HG03097 (cell line): ENCODE data around the gene OR4E1.
"Not testable (repeated sequence)": the region's sequence is repeated elsewhere in the genome, so short reads cannot be mapped to it uniquely, and the experiment has no call there.

ENCODE experiments used
- ATAC-seq: cut with Tn5 transposase; IDR thresholded peaks from one replicate; pipeline ENCODE4 v1.9.1; 2021; ENCODE audit not compliant: unreplicated experiment, low FRiP score

Gene OR4E1

GRCh38 chr14:21673718-21674117 lies at the start of gene OR4E1:
TSS of gene OR4E1 (minus strand) at chr14:21673818. CDS start at chr14:21670935, 2,883 bp downstream.
- no peak for ATAC-seq

GRCh38 chr14:21721504-21721903 lies 47.9 kb upstream of the OR4E1 start:
- no peak for ATAC-seq

- no peak for ATAC-seq
These were observed 46.2 kb upstream of the OR4E1 start for GRCh38 chr14:21719841-21720240.

- no peak for ATAC-seq
These were observed 40.8 kb upstream of the OR4E1 start for GRCh38 chr14:21714318-21714929.

GRCh38 chr14:21712036-21712435 lies 38.4 kb upstream of the OR4E1 start:
- ATAC-seq, result no peak

GRCh38 chr14:21711360-21711961 lies 37.8 kb upstream of the OR4E1 start:
- no peak for ATAC-seq

- ATAC-seq, result no peak
These were observed 30.7 kb upstream of the OR4E1 start for GRCh38 chr14:21704338-21704737.

GRCh38 chr14:21703357-21704326 lies 30.0 kb upstream of the OR4E1 start:
- ATAC-seq, result no peak

- ATAC-seq, result no peak
These were observed 28.7 kb upstream of the OR4E1 start for GRCh38 chr14:21702316-21702715.

GRCh38 chr14:21699551-21699950 lies 25.9 kb upstream of the OR4E1 start:
- no peak for ATAC-seq

- not testable (repeated sequence) for ATAC-seq
These were observed 24.9 kb upstream of the OR4E1 start for GRCh38 chr14:21698538-21698937.

GRCh38 chr14:21697662-21698061 lies 24.0 kb upstream of the OR4E1 start:
- not testable (repeated sequence) for ATAC-seq

- ATAC-seq, result no peak
These were observed 20.8 kb upstream of the OR4E1 start for GRCh38 chr14:21694425-21694824.

- no peak for ATAC-seq
These were observed 12.8 kb upstream of the OR4E1 start for GRCh38 chr14:21686468-21686867.

GRCh38 chr14:21680072-21680471 lies 6.5 kb upstream of the OR4E1 start:
- no peak for ATAC-seq

- ATAC-seq, result no peak
These were observed 1.9 kb upstream of the OR4E1 start for GRCh38 chr14:21675566-21675965.

- no peak for ATAC-seq
These were observed 1.5 kb downstream of the OR4E1 start for GRCh38 chr14:21672116-21672515.

GRCh38 chr14:21671371-21671770 lies 2.2 kb downstream of the OR4E1 start:
- no peak for ATAC-seq

- no peak for ATAC-seq
These were observed 4.3 kb downstream of the OR4E1 start for GRCh38 chr14:21669284-21669683.

- ATAC-seq, result no peak
These were observed 5.2 kb downstream of the OR4E1 start for GRCh38 chr14:21668377-21668776.

- ATAC-seq, result no peak
These were observed 16.6 kb downstream of the OR4E1 start for GRCh38 chr14:21656980-21657379.
